NCI-H774 (cell line): ENCODE measurements around the gene SCNN1B.
A peak's percentile ranks its signal among the peaks of the same experiment; 100 is the strongest.

Source experiments
- DNase-seq: peaks from one replicate; lab custom pipeline; 2025; lab: John Stamatoyannopoulos, UW

SCNN1B gene

DNA sequence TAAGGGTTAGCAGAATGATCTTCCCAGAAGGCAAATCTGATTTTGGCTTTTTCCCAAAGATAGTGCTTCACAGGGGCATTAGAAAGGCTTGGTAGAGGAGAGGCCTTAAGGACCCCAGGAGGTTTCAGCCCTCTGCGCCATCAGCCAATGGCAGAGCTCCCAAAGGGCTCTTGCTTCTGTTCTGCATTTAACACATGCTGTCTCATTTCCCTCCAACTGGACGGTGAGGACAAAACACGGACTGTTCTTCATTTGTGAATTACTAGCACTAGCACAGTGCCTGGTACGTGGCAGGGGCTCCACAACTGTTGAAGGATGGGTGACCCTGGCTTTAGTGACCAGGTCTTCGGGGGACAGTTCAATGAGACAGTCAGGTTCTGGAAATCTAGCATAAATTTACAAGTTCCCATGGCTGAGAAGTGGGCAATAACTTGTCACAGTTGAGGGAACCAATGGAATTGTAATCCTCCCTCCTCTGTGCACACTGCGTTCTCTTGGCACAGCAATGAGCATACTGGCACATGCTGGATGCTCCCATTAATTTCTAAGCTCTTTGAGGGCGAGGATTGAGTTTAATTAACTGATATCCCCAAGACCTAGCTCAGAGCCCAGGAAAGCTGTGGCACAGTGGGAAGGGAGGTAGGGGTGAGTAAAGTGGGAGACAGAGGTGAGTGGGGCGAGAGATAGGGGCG is 105.5 kb downstream of the SCNN1B start:
- no peak for DNase-seq

DNA sequence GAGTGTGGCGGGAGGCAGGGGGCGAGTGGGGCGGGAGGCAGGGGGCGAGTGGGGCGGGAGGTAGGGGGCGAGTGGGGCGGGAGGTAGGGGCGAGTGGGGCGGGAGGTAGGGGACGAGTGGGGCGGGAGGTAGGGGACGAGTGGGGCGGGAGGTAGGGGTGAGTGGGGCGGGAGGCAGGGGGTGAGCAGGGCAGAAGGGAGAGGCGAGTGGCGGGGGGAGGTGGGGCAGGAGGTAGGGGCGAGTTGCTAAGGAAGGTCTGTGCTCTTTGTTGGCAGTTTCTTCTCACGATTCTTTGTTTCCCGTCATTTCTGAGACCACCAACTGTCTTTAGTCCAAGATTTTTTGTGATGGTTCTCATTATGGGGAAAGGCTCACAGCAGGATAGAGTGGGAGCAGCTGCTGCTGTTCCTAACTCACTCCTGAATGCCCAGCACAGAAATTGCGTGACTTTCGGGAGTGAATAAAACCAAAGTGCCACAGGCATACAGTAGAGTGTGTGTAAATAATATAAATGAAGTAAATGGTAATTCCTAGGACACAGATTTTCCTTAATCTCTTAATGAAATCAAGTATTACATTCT is 106.2 kb downstream of the SCNN1B start:
- no peak for DNase-seq

DNA sequence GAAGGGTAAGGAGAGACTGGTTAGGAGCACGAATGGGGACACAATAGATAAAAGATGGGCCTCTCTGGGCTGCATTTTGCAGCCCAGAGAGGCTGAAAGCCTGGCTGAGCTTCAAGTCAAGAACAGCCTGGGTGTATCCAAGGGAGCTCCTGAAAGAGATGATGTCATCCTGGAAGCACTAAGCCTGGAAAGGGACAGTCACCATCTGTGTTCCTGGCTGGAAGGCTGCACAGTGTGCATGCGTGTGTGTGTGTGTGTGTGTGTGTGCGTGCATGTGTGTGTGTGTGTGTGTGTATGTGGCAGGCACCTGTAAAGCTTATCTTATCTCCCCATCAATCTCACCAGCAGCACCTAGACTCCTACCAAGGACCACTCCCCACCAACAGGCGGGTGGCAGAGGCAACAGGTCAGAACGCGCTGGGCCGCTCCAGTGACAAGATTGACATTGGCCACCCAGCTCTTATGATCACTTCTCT is 106.8 kb downstream of the SCNN1B start:
- peak; percentile 35 for DNase-seq

DNA sequence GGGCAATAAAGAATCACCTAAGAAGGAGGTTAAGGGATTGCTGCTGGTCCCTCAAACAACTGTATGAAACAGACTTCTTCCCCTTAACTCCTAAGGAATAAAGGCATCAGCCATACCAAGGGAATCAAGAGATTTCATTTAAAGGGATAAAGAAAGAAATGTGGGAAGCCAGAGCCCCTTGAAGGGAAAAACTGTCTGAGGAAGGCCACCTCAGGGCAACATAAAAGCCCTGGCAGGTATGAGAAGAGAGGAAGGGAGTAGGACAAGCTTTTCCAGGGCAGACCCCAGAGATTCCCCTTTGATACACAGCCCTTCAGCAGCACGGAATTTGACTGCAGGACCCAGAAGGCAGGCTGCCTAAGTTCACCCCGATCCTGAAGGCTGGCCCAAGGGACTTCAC is 107.4 kb downstream of the SCNN1B start:
- DNase-seq, result no peak

DNA sequence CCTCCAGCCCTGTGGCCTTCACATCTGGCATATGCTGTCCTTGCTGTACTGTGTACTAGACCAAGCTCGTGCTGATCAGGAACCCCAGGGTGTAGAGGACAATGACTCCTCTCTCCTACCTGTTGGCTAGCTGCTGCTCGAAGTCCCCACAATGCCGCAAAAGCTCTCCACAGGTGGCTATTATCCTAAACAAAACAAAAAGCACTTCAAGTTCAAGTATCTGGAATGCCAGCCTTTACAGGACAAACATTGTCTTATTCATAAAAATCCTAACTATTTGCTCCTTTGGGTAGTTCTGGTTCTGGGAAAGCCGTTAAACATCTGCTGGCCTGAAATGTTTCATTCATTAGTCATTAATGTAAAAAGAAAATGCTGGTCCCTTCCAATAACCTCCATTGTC is 108.1 kb downstream of the SCNN1B start:
- DNase-seq, result peak; percentile 29

DNA sequence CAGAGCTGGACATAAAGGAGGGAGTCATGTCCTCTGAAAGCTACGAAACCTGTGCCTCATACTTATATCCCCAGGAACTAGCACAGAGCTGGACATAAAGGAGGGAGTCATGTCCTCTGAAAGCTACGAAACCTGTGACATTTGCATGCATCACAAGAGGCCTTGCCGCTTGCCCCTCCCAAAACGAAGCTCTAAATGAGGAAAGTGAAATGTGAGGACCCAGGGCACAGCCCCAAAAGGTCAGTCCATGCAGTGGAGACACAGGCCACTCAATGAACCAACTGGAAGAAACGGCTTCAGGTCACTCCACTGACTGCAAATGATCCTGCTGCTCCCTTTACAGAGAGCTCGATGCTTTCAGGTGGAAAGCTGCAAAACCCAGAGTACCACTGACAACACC is 112.6 kb downstream of the SCNN1B start:
- no peak for DNase-seq

DNA sequence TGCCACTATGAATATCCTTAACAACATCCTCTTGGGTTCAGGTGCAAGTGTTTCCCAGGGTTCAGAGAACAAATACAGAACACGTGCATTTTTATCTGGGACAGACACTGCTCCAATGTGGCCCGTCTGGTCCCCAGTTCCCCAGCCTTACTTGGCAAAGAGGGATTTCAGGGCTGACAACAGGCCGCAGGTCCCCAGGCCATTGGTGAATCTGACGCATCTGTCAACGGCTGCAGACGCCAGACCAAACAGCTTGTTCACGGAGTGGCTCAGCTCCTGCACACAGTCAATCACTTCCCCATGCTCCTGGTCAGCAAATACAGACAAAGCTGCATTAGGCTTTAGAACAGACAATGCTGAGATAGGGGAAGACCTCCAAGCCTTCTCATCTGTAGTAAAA is 114.7 kb downstream of the SCNN1B start:
- no peak for DNase-seq

DNA sequence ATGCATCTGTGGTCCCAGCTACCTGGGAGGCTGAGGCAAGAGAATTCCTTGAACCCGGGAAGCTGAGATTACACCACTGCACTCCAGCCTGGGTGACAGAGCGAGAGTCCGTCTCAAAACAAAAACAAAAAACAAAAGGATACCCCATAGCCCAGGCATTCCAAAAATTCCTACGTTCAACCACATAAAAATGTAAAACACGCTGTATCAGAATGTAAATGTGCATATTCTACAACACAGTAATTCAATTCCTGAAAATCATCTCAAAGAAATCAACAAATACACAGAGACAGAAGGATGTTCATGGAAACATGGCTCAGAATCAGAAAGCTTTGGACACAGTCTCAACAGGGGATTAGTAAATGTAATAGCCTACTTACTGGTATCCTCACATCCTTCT is 117.9 kb downstream of the SCNN1B start:
- no peak for DNase-seq

DNA sequence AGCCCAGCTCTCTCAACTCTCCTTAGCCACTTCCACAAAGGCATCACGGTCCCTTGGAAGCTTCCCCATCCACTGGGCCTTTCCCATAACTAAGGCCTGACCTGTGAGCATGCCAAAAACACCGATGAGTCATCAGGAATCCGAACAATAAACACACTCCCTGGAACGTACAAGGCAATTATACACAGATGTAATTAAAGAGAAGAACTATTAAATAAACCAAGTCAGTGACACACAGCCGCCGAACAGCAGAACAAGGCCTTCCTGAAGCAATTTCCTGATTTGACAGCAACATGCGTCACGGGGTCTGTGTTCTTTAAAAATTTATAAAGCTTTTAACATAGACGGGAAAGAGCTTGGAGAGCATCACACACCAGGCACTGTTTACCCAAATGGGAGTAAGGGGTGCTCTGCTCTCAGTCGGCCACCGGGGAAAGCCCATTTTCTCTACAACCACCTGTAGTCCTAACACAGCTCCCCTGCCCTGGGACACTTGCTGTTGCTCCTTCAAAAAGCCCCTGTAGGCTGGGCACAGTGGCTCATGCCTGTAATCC is 121.5 kb downstream of the SCNN1B start:
- peak; percentile 44 for DNase-seq

DNA sequence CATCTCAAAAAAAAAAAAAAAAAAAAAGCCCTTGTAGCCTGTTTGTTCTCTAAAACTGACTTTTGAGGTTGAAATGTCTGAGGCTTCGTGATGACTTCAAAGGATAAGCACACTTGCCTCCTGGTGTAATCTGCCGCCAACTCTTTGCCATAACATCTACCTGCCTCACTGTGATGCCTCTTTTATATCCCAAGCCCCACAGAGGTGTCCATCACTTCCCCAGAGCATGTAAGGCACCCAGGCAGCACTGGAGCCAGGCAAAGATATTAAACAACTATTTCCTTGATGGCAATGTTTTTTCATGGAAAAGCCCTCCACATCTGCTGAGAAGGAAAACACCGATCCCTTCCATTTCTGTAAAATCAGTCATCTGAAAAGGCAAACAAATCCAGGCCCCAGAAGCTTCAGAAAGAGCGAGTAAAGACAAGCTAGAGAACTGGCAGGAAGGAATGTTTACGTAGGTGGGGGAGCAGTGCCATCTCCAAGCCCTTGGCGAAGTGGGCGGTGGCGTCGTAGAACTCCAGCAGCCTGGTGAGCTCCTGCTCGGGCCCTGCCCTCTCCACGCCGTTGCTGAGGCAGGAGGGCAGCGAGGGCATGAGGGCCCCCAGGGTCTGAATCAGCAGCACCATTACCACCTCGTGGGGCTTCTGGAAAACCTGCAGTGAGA is 122.3 kb downstream of the SCNN1B start:
- no peak for DNase-seq

DNA sequence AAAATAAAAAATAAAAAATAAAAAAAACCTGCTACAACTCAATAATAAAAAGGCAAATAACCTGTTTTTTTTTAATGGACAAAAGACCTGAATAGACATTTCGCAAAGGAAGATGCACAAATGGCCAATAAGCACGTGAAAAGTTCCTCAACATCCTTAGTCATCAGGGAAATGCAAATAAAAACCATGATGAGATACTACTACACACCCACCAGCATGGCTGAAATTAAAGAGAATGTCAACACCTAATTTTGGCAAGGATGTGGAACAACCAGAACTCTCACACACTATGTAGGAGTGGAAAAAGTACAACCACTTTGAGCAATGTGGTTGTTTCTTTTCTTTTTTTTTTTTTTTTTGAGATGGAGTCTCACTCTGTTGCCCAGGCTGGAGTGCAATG is 126.2 kb downstream of the SCNN1B start:
- no peak for DNase-seq
